Neural cell (in vitro differentiated cells): ENCODE data around the gene CPB2. TPM values are rescaled to one million over a fixed set of nuclear protein-coding genes. Genes with fewer than 3 reads are reported as not detected.

Experiments
- H2AFZ ChIP-seq: fragments of 200-600, 300-800 bp; sonication (generic), shearing (Covaris generic); 2 replicates; pipeline ENCODE4 v1.6.0; 2014; ENCODE audit warnings: low read depth, mild to moderate bottlenecking, antibody characterized with exemption, low read length, moderate library complexity
- H3F3A ChIP-seq: fragments of 200-600 bp; shearing (Covaris generic); 2 replicates; pipeline ENCODE4 v1.6.1; 2016; ENCODE audit warnings: mild to moderate bottlenecking, moderate library complexity, mixed read lengths, antibody characterized with exemption, low read length; ENCODE audit not compliant: insufficient read depth, poor library complexity, severe bottlenecking
- H3K27ac ChIP-seq: fragments of 200-600, 300-800 bp; sonication (generic), shearing (Covaris generic); 2 replicates; pipeline ENCODE4 v1.5.1; 2014; ENCODE audit warnings: mild to moderate bottlenecking, low read length, moderate library complexity
- H3K27me3 ChIP-seq: fragments of 300-800, 200-600 bp; sonication (generic), shearing (Covaris generic); 2 replicates; pipeline ENCODE4 v1.6.0; 2014; ENCODE audit warnings: mild to moderate bottlenecking, low read depth, low read length, moderate library complexity; ENCODE audit not compliant: insufficient read depth
- H3K36me3 ChIP-seq: fragments of 300-800, 200-600 bp; sonication (generic), shearing (Covaris generic); 2 replicates; pipeline ENCODE4 v1.5.1; 2014; ENCODE audit warnings: mild to moderate bottlenecking, antibody characterized with exemption, low read length, moderate library complexity; ENCODE audit not compliant: insufficient read depth
- H3K4me2 ChIP-seq: fragments of 300-800, 200-600 bp; sonication (generic), shearing (Covaris generic); 2 replicates; pipeline ENCODE4 v1.6.0; 2014; ENCODE audit warnings: mild to moderate bottlenecking, low read length
- H3K4me3 ChIP-seq: fragments of 300-800, 200-600 bp; sonication (generic), shearing (Covaris generic); 2 replicates; pipeline ENCODE4 v1.5.1; 2014; ENCODE audit warnings: mild to moderate bottlenecking, low read length, moderate library complexity
- H3K79me2 ChIP-seq: fragments of 200-600 bp; shearing (Covaris generic); replicated peaks from 2 replicates; pipeline ENCODE4 v1.6.0; 2014; ENCODE audit warnings: mild to moderate bottlenecking, low read length, moderate library complexity; ENCODE audit not compliant: insufficient read depth
- H3K9ac ChIP-seq: fragments of 300-800, 200-600 bp; sonication (generic), shearing (Covaris generic); 2 replicates; pipeline ENCODE4 v1.6.1; 2016; ENCODE audit warnings: mild to moderate bottlenecking, low read length, mixed read lengths
- H3K9me2 ChIP-seq: fragments of 200-600 bp; shearing (Covaris generic); 2 replicates; pipeline ENCODE4 v1.6.1; 2016; ENCODE audit warnings: mild to moderate bottlenecking, low read length, mixed read lengths; ENCODE audit not compliant: insufficient read depth
- H3K9me3 ChIP-seq: fragments of 200-600, 300-800 bp; sonication (generic), shearing (Covaris generic); 2 replicates; pipeline ENCODE4 v1.6.1; 2016; ENCODE audit warnings: mild to moderate bottlenecking, mixed run types, low read length, moderate library complexity, mixed read lengths
- H4K20me1 ChIP-seq: fragments of 200-600 bp; shearing (Covaris generic); 2 replicates; pipeline ENCODE4 v1.6.1; 2016; ENCODE audit warnings: mild to moderate bottlenecking, mixed run types; ENCODE audit not compliant: insufficient read depth
- EP300 ChIP-seq: fragments of 450-650 bp; conservative IDR thresholded peaks from 2 replicates; pipeline ENCODE4 v1.6.1; 2014; ENCODE audit warnings: antibody characterized with exemption, mild to moderate bottlenecking, moderate library complexity; ENCODE audit not compliant: poor library complexity, severe bottlenecking
- EZH2 ChIP-seq: fragments of 200-600, 300-800 bp; shearing (Covaris generic), sonication (generic); IDR thresholded peaks from 2 replicates; pipeline ENCODE4 v1.6.1; 2014; ENCODE audit warnings: antibody characterized with exemption, low read length, borderline replicate concordance, mild to moderate bottlenecking; ENCODE audit not compliant: insufficient read depth, poor library complexity, severe bottlenecking
- MXI1 ChIP-seq: fragments of 450-650 bp; conservative IDR thresholded peaks from 2 replicates; pipeline ENCODE4 v1.6.1; 2014; ENCODE audit warnings: antibody characterized with exemption, mild to moderate bottlenecking; ENCODE audit not compliant: poor library complexity, severe bottlenecking
- POLR2AphosphoS5 ChIP-seq: IDR thresholded peaks from 2 replicates; pipeline ENCODE4 v1.6.1; 2012
- RAD21 ChIP-seq: fragments of 450-650 bp; conservative IDR thresholded peaks from 2 replicates; pipeline ENCODE4 v1.6.1; 2014; ENCODE audit warnings: antibody characterized with exemption, mild to moderate bottlenecking, moderate library complexity
- SMC3 ChIP-seq: fragments of 450-650 bp; conservative IDR thresholded peaks from 2 replicates; pipeline ENCODE4 v1.6.1; 2014; ENCODE audit warnings: antibody characterized with exemption, mild to moderate bottlenecking, moderate library complexity; ENCODE audit not compliant: poor library complexity
- TAF1 ChIP-seq: IDR thresholded peaks from 2 replicates; pipeline ENCODE4 v1.6.1; 2012; ENCODE audit warnings: low read depth
- polyA plus RNA-seq: library from polyadenylated mRNA; depleted of rRNA; stranded (reverse); fragments of >200 nt; gene quantifications from 2 replicates; pipeline ENCODE4 v1.2.3, GENCODE V29; 2014
- TF ChIP-seq, protein P1 (sequence below): fragments of 450-650 bp; IDR thresholded peaks from 2 replicates; pipeline ENCODE4 v1.5.1; 2014; ENCODE audit warnings: antibody characterized with exemption, mild to moderate bottlenecking, moderate library complexity; ENCODE audit not compliant: poor library complexity, severe bottlenecking
- TF ChIP-seq, protein P2 (sequence below): IDR thresholded peaks from 2 replicates; pipeline ENCODE4 v1.6.1; 2012; ENCODE audit warnings: borderline replicate concordance

CPB2 gene
- polyA plus RNA-seq, 1 donor from 2014 or later: not detected

DNA sequence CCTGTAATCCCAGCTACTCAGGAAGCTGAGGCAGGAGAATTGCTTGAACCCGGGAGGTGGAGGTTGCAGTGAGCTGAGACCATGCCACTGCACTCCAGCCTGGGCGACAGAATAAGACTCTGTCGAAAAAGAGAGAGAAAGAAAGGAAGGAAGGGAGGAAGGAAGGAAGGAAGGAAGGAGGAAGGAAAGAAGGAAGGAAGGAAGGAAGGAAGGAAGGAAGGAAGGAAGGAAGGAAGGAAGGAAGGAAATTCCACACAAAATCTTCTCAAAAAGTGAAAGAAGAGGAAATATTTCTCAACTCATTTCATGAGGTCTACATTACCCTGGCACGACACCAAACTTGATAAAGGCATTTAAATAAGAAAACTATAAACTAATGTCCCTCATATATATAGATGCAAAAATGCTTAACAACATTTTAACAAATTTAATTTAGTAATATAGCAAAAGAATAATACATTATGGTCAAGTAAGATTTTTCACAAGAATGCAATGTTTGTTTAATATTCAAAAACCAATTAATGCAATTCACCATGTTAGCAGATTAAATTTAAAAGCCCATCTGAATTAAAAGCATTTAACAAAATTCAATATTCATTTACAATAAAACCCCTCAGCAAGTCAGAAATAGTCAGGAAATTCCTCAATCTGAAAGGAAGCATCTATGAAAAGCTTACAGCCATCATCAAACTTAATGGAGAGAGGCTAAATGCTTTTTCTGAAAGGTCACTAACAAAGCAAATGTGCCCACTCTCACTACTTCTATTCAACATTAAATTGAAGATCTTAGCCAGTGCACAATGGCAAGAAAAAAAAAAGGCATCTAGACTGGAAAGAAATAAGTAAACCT lies 12.0 kb upstream of the CPB2 start:
- Histone ChIP-seq H2AFZ (no peak overlapping the region), H3K9me3 (no peaks in the 10 kb centered on the region), H3F3A (no peaks in the 10 kb centered on the region), H3K4me3 (no peak overlapping the region), H3K4me2 (no peak overlapping the region), H3K27ac (no peak overlapping the region), H3K27me3 (no peaks in the 10 kb centered on the region), H3K9me2 (no peaks in the 10 kb centered on the region), H3K36me3 (no peaks in the 10 kb centered on the region), H3K79me2 (no peaks in the 10 kb centered on the region), H3K9ac (no peak overlapping the region), H4K20me1 (no peaks in the 10 kb centered on the region)
- TF ChIP-seq, protein P1, sequence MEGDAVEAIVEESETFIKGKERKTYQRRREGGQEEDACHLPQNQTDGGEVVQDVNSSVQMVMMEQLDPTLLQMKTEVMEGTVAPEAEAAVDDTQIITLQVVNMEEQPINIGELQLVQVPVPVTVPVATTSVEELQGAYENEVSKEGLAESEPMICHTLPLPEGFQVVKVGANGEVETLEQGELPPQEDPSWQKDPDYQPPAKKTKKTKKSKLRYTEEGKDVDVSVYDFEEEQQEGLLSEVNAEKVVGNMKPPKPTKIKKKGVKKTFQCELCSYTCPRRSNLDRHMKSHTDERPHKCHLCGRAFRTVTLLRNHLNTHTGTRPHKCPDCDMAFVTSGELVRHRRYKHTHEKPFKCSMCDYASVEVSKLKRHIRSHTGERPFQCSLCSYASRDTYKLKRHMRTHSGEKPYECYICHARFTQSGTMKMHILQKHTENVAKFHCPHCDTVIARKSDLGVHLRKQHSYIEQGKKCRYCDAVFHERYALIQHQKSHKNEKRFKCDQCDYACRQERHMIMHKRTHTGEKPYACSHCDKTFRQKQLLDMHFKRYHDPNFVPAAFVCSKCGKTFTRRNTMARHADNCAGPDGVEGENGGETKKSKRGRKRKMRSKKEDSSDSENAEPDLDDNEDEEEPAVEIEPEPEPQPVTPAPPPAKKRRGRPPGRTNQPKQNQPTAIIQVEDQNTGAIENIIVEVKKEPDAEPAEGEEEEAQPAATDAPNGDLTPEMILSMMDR: no peak
- TF ChIP-seq EP300 (no peak), RAD21 (no peak), EZH2 (no peak), MXI1 (no peak), TAF1 (no peak)

DNA sequence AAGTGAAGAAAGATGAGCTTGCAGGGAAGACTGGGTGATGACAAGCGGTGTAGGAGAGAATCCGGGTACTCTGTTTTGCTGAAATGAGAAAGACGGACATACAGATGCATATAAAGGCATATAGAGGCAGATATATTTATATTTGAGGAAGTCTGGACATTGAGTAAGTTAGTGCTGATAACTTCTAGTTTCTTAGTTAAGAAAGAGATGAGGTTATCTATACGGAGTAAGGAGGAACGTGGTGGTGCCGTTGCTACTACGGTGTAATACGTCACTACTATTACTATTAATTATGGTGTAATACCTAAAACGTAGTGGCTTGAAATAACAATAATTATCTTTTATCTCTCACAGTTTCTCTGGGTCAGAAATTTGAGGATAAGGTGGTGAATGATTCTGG lies 9.8 kb upstream of the CPB2 start:
- no peak overlapping the region for H3K27ac ChIP-seq
- TF ChIP-seq, protein P1: no peak
- TF ChIP-seq EP300 (no peak), POLR2AphosphoS5 (no peak), MXI1 (no peak), EZH2 (no peak), RAD21 (no peak), SMC3 (no peak), TAF1 (no peak)
- TF ChIP-seq, protein P2, sequence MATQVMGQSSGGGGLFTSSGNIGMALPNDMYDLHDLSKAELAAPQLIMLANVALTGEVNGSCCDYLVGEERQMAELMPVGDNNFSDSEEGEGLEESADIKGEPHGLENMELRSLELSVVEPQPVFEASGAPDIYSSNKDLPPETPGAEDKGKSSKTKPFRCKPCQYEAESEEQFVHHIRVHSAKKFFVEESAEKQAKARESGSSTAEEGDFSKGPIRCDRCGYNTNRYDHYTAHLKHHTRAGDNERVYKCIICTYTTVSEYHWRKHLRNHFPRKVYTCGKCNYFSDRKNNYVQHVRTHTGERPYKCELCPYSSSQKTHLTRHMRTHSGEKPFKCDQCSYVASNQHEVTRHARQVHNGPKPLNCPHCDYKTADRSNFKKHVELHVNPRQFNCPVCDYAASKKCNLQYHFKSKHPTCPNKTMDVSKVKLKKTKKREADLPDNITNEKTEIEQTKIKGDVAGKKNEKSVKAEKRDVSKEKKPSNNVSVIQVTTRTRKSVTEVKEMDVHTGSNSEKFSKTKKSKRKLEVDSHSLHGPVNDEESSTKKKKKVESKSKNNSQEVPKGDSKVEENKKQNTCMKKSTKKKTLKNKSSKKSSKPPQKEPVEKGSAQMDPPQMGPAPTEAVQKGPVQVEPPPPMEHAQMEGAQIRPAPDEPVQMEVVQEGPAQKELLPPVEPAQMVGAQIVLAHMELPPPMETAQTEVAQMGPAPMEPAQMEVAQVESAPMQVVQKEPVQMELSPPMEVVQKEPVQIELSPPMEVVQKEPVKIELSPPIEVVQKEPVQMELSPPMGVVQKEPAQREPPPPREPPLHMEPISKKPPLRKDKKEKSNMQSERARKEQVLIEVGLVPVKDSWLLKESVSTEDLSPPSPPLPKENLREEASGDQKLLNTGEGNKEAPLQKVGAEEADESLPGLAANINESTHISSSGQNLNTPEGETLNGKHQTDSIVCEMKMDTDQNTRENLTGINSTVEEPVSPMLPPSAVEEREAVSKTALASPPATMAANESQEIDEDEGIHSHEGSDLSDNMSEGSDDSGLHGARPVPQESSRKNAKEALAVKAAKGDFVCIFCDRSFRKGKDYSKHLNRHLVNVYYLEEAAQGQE: no peak
- H3K9me3 ChIP-seq: no peaks in the 10 kb centered on the region
- H3K79me2 ChIP-seq: no peaks in the 10 kb centered on the region
- H3K4me3 ChIP-seq: no peak overlapping the region
- H3K36me3 ChIP-seq: no peaks in the 10 kb centered on the region
- H3K9me2 ChIP-seq: no peaks in the 10 kb centered on the region
- no peaks in the 10 kb centered on the region for H3K27me3 ChIP-seq
- H3K9ac ChIP-seq: no peak overlapping the region
- no peaks in the 10 kb centered on the region for H3F3A ChIP-seq
- H3K4me2 ChIP-seq: no peak overlapping the region
- H2AFZ ChIP-seq: no peak overlapping the region
- H4K20me1 ChIP-seq: no peaks in the 10 kb centered on the region
